HG02970 (cell line): ENCODE data around the gene DDC.

Source experiments
- ATAC-seq: cut with Tn5 transposase; IDR thresholded peaks from one replicate; pipeline ENCODE4 v1.9.1; 2021; ENCODE audit warnings: mild to moderate bottlenecking, moderate library complexity, moderate number of reproducible peaks; ENCODE audit not compliant: unreplicated experiment, low FRiP score

DDC gene

GRCh38 chr7:50564640-50565558, at the start of gene DDC:
DDC (minus strand) TSS chr7:50565405; CDS start chr7:50544085, 21,320 bp downstream.
- ATAC-seq, result no peak

- ATAC-seq, result no peak
Measured at GRCh38 chr7:50613473-50613872, 48.3 kb upstream of the DDC start.

- ATAC-seq, result no peak
Measured at GRCh38 chr7:50612704-50613103, 47.5 kb upstream of the DDC start.

GRCh38 chr7:50610521-50611277, 45.5 kb upstream of the DDC start:
- ATAC-seq, result peak; percentile 63

GRCh38 chr7:50608196-50608906, 43.1 kb upstream of the DDC start:
- no peak for ATAC-seq

- ATAC-seq, result no peak
Measured at GRCh38 chr7:50607524-50608125, 42.4 kb upstream of the DDC start.

GRCh38 chr7:50605059-50605458, 39.9 kb upstream of the DDC start:
- ATAC-seq, result no peak

GRCh38 chr7:50603287-50603686, 38.1 kb upstream of the DDC start:
- ATAC-seq, result no peak

GRCh38 chr7:50599385-50599784, 34.2 kb upstream of the DDC start:
- no peak for ATAC-seq

- no peak for ATAC-seq
Measured at GRCh38 chr7:50598460-50599343, 33.5 kb upstream of the DDC start.

GRCh38 chr7:50596484-50596883, 31.3 kb upstream of the DDC start:
- ATAC-seq, result no peak

GRCh38 chr7:50595491-50596102, 30.4 kb upstream of the DDC start:
- peak; percentile 10 for ATAC-seq

- ATAC-seq, result peak; percentile 49
Measured at GRCh38 chr7:50594734-50595485, 29.7 kb upstream of the DDC start.

GRCh38 chr7:50594136-50594535, 28.9 kb upstream of the DDC start:
- no peak for ATAC-seq

GRCh38 chr7:50592940-50593339, 27.7 kb upstream of the DDC start:
- ATAC-seq, result no peak

- ATAC-seq, result no peak
Measured at GRCh38 chr7:50591480-50592438, 26.6 kb upstream of the DDC start.

GRCh38 chr7:50591098-50591479, 25.9 kb upstream of the DDC start:
- ATAC-seq, result no peak
